Keratinocyte (primary cell): ENCODE measurements around the gene MSANTD1.

Source experiments
- EZH2 ChIP-seq: IDR thresholded peaks from one replicate; pipeline ENCODE4 v1.6.1; 2012; ENCODE audit warnings: inconsistent platforms, mild to moderate bottlenecking, low read length, moderate library complexity
- TF ChIP-seq, protein P1 (sequence below), 3 experiments: IDR thresholded peaks in 1 of 3; conservative IDR thresholded peaks in 1 of 3; optimal IDR thresholded peaks in 1 of 3; 2 replicates in 2 of 3; 3 replicates in 1 of 3; pipeline versions ENCODE3 to v1.5.1; 2011; ENCODE audit warnings: low read length in 3 of 3, mild to moderate bottlenecking in 3 of 3, moderate library complexity in 2 of 3, control low read depth in 1 of 3, inconsistent platforms in 1 of 3; ENCODE audit not compliant: insufficient read depth in 2 of 3; ENCODE audit errors: extremely low read depth in 1 of 3

DNA sequence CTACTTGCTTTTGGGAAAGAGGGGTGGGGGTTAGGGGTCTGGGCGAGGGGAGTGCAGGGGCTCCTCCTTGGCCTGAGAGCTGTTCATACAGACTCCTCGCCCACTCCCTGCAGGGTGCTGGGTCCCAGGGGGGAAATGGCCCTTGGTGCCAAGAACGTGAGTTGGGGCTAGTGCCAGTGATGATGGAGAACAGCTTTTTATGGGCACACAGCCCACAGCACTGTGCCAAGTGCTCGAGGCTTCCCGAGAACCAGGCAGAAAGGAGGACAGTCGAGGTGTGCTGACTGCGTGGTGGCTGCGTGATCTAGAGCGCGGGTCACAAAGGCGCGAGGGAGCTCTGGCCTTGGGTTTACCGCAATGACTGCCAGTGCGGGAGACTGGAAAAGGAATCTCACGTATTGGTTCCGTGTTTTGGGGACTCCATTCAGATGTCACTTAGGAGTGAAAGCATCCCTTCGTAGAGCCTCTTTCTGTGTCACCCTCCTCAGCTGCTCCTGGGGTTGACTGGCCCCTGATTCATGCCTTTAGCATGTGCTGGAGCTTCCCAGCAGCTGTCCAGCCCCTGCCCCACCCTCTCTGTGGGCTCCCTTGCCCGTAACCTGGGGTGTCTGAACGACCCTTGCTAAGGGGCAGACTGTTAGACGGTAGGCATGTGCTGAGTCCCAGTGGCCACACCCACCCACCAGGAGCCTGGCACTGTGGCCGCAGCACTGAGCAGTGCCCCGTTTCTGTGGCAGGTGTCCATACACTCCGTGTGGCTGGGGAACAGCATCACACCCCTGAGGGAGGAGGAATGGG, 20.9 kb upstream of the MSANTD1 start:
- TF ChIP-seq, protein P1, sequence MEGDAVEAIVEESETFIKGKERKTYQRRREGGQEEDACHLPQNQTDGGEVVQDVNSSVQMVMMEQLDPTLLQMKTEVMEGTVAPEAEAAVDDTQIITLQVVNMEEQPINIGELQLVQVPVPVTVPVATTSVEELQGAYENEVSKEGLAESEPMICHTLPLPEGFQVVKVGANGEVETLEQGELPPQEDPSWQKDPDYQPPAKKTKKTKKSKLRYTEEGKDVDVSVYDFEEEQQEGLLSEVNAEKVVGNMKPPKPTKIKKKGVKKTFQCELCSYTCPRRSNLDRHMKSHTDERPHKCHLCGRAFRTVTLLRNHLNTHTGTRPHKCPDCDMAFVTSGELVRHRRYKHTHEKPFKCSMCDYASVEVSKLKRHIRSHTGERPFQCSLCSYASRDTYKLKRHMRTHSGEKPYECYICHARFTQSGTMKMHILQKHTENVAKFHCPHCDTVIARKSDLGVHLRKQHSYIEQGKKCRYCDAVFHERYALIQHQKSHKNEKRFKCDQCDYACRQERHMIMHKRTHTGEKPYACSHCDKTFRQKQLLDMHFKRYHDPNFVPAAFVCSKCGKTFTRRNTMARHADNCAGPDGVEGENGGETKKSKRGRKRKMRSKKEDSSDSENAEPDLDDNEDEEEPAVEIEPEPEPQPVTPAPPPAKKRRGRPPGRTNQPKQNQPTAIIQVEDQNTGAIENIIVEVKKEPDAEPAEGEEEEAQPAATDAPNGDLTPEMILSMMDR (optimal IDR thresholded peaks at IDR 0.05 in 1 of 3, IDR thresholded peaks at IDR 0.05 in 1 of 3, conservative IDR thresholded peaks at IDR 0.05 in 1 of 3; ENCODE audit: extremely low read depth in 1 of 3, insufficient read depth in 2 of 3, low read length in 3 of 3), result no peak
- TF ChIP-seq EZH2, result no peak
